ENCODE results near the gene SUFU. TPM values are rescaled to one million over a fixed set of nuclear protein-coding genes. Genes with fewer than 3 reads are reported as not detected.
A peak's percentile ranks its signal among the peaks of the same experiment; 100 is the strongest.

Gene SUFU
- total and polyA plus RNA-seq, 7 donors: 1.2 to 10.5 (median 6.6) TPM

- WGBS, 2 donors: 87 to 88% methylated on average over 12 of the region's 12 CpGs
- DNase-seq: no peak
- H3K4me3 ChIP-seq: no peak overlapping the region
- H3K27ac ChIP-seq: no peak overlapping the region
- H3K27me3 ChIP-seq: no peaks in the 10 kb centered on the region
- no peaks in the 10 kb centered on the region for H3K9me3 ChIP-seq
- peaks cover 0 to 46% (median 32%) of the 10 kb centered on the region in 4 donors for H3K4me1 ChIP-seq
- peaks cover 29 to 67% (median 36%) of the 10 kb centered on the region in 4 donors for H3K36me3 ChIP-seq
- TF ChIP-seq POLR2A (IDR thresholded peaks at IDR 0.05) (no peak), CTCF (IDR thresholded peaks at IDR 0.05) (no peak), POLR2AphosphoS5 (IDR thresholded peaks at IDR 0.05) (no peak), EP300 (IDR thresholded peaks at IDR 0.05) (no peak)
- intact Hi-C loops (cut with DNase I): no loop called here
These were observed 151.2 kb downstream of the SUFU start for GRCh38 chr10:102654969-102655368.

- Histone ChIP-seq H3K4me3 (no peak overlapping the region), H3K4me1 (peaks cover 0 to 46% (median 30%) of the 10 kb centered on the region in 4 donors), H3K27me3 (no peaks in the 10 kb centered on the region), H3K36me3 (peaks cover 29 to 67% (median 36%) of the 10 kb centered on the region in 4 donors), H3K9me3 (no peaks in the 10 kb centered on the region), H3K27ac (no peak overlapping the region)
- DNase-seq: no peak
- no peak for TF ChIP-seq EP300 (IDR thresholded peaks at IDR 0.05)
- TF ChIP-seq CTCF (IDR thresholded peaks at IDR 0.05): no peak
- TF ChIP-seq POLR2AphosphoS5 (IDR thresholded peaks at IDR 0.05): no peak
- TF ChIP-seq POLR2A (IDR thresholded peaks at IDR 0.05): no peak
- intact Hi-C loops (cut with DNase I): no loop called here
- 87 to 94% methylated on average over 12 of the region's 12 CpGs for WGBS, 2 donors
These were observed 152.3 kb downstream of the SUFU start for GRCh38 chr10:102656026-102656425.

GRCh38 chr10:102656791-102657371, 153.1 kb downstream of the SUFU start:
- Histone ChIP-seq H3K4me3 (no peak overlapping the region), H3K4me1 (peaks cover 0 to 45% (median 28%) of the 10 kb centered on the region in 4 donors), H3K9me3 (no peaks in the 10 kb centered on the region), H3K36me3 (peaks cover 29 to 67% (median 32%) of the 10 kb centered on the region in 4 donors), H3K27me3 (no peaks in the 10 kb centered on the region), H3K27ac (peak overlapping the region in 2 of 4 donors; percentile 43 to 51)
- 77 to 92% methylated on average over 42 of the region's 42 CpGs for WGBS, 2 donors
- TF ChIP-seq CTCF (IDR thresholded peaks at IDR 0.05) (no peak), POLR2A (IDR thresholded peaks at IDR 0.05) (no peak), POLR2AphosphoS5 (IDR thresholded peaks at IDR 0.05) (no peak), EP300 (IDR thresholded peaks at IDR 0.05) (no peak)
- intact Hi-C loops (cut with DNase I): no loop called here
- DNase-seq: peak; percentile 70

GRCh38 chr10:102657451-102657850, 153.7 kb downstream of the SUFU start:
- Histone ChIP-seq H3K27me3 (no peaks in the 10 kb centered on the region), H3K27ac (peak overlapping the region; percentile 13 to 51 (median 34)), H3K36me3 (peaks cover 29 to 65% (median 31%) of the 10 kb centered on the region in 4 donors), H3K9me3 (no peaks in the 10 kb centered on the region), H3K4me3 (no peak overlapping the region), H3K4me1 (peaks cover 0 to 41% (median 22%) of the 10 kb centered on the region in 4 donors)
- WGBS, 2 donors: 21 to 63% methylated on average over 11 of the region's 11 CpGs
- intact Hi-C loops (cut with DNase I): no loop called here
- no peak for DNase-seq
- TF ChIP-seq CTCF (IDR thresholded peaks at IDR 0.05) (no peak), EP300 (IDR thresholded peaks at IDR 0.05) (no peak), POLR2A (IDR thresholded peaks at IDR 0.05) (no peak), POLR2AphosphoS5 (IDR thresholded peaks at IDR 0.05) (no peak)

Measured in sigmoid colon (tissue), 7 donors.